ENCODE data around the gene CD9. TPM values are rescaled to one million over a fixed set of nuclear protein-coding genes. Genes with fewer than 3 reads are reported as not detected.

The CD9 gene
- total RNA-seq, 2 donors from 2014 or later, result 66.6 to 91.3 TPM

DNA sequence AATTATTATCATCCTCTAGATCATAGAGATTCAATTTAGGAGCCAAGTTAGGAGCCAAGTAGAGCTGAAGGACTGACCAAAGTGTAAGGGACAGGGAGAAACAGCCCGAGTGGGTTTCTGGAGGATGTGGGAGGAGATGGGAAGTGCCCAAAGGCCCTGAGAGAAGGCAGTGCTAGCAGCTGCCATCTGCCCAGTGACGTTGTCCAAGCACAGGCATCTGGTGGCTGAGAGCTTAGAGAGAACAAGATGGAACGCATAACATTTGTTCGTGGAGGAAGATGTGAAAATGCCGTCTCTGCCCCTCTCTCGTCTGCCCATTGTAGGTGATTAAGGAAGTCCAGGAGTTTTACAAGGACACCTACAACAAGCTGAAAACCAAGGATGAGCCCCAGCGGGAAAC, 34.7 kb downstream of the CD9 start:
- Histone ChIP-seq H3K4me1 (peaks cover 57% of the 10 kb centered on the region), H3K4me3 (no peak overlapping the region), H3K36me3 (replicated peaks in 1 of 2; ENCODE audit: insufficient read depth in 1 of 2, low read depth in 2 of 2) (peaks cover 0 to 5% of the 10 kb centered on the region in 2 donors), H3K27me3 (no peaks in the 10 kb centered on the region), H3K27ac (peak overlapping the region in 3 of 4 donors; percentile 53 to 62 (median 54)), H3K9me3 (no peaks in the 10 kb centered on the region)
- 85 to 92% methylated on average over 7 of the region's 7 CpGs for WGBS, 2 donors
- TF ChIP-seq CTCF (IDR thresholded peaks at IDR 0.05) (no peak), POLR2A (IDR thresholded peaks at IDR 0.05) (no peak)
- ATAC-seq, result no peak
- intact Hi-C loops (cut with DNase I), result no loop called here
- DNase-seq, result no peak

GRCh38 chr12:6235499-6235898, 35.3 kb downstream of the CD9 start:
- peak overlapping the region; percentile 17 to 62 (median 54) for H3K27ac ChIP-seq
- ATAC-seq (peak; percentile 55), DNase-seq (peak; percentile 53 to 76 (median 74))
- H3K36me3 ChIP-seq (replicated peaks in 1 of 2; ENCODE audit: insufficient read depth in 1 of 2, low read depth in 2 of 2), result peaks cover 0 to 5% of the 10 kb centered on the region in 2 donors
- H3K4me3 ChIP-seq, result no peak overlapping the region
- H3K4me1 ChIP-seq, result peaks cover 51% of the 10 kb centered on the region
- intact Hi-C loops (cut with DNase I), result no loop called here
- no peaks in the 10 kb centered on the region for H3K27me3 ChIP-seq
- 40 to 49% methylated on average over 8 to 9 of the region's 9 CpGs for WGBS, 2 donors
- H3K9me3 ChIP-seq, result no peaks in the 10 kb centered on the region
- TF ChIP-seq CTCF (IDR thresholded peaks at IDR 0.05), result no peak
- TF ChIP-seq POLR2A (IDR thresholded peaks at IDR 0.05), result no peak

DNA sequence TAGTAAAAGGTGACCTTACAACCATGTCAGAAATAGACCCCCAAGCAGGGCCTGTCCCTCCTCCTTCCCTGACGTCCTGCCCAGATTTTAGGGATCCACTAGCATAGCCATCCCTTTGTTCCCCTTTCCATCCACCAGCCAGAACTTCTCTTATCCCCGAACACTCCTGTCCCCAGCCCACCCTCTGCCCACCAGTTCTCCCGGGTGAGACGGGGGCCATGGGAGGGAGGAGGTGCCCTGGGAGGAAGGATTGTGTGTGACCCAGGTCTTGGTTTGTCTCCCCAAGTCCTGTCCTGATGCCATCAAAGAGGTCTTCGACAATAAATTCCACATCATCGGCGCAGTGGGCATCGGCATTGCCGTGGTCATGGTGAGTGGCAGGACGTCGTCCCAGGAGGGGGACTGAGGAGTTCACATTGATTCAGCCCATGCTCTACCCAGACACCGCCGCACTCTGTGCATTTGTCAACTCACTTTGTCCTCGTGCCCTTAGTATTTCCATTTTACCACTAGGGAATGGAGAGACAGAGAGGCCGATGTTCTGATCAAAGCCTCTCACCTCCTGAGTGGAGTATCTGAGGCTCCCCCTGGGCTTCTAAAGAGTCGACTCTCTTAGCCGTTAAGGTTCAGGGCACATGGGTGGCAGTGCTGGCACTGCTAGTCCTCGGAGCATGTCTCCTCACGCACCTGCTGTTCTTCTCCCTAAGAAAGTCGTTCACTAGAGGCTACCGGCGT, 35.9 kb downstream of the CD9 start:
- ATAC-seq (no peak), DNase-seq (no peak)
- intact Hi-C loops (cut with DNase I), result no loop called here
- Histone ChIP-seq H3K36me3 (replicated peaks in 1 of 2; ENCODE audit: insufficient read depth in 1 of 2, low read depth in 2 of 2) (peaks cover 0 to 5% of the 10 kb centered on the region in 2 donors), H3K27ac (peak overlapping the region; percentile 17 to 62 (median 54)), H3K9me3 (no peaks in the 10 kb centered on the region), H3K4me3 (no peak overlapping the region), H3K27me3 (no peaks in the 10 kb centered on the region), H3K4me1 (peaks cover 45% of the 10 kb centered on the region)
- WGBS, 2 donors, result 90% methylated on average over 22 of the region's 22 CpGs
- TF ChIP-seq CTCF (IDR thresholded peaks at IDR 0.05) (no peak), POLR2A (IDR thresholded peaks at IDR 0.05) (no peak)

DNA sequence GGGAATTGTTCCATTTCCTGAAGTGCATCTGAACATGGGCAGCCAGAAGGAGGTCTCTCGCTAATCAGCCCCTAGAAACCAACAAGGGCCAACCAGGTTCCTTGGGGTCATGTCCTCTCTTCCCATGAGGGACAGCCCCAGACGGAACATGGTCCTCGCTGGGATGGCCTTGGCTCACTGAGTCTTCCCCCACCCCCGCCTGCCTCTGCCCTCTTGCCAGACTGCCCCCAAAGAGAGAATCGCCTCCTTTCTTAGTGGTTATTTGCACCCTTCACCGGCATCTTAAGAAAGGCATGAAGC, 36.4 kb downstream of the CD9 start:
- peaks cover 45% of the 10 kb centered on the region for H3K4me1 ChIP-seq
- intact Hi-C loops (cut with DNase I), result no loop called here
- WGBS, 2 donors, result 95 to 100% methylated on average over 6 of the region's 6 CpGs
- ATAC-seq (no peak), DNase-seq (no peak)
- H3K27ac ChIP-seq, result no peak overlapping the region
- H3K4me3 ChIP-seq, result no peak overlapping the region
- H3K27me3 ChIP-seq, result no peaks in the 10 kb centered on the region
- TF ChIP-seq POLR2A (IDR thresholded peaks at IDR 0.05), result no peak
- H3K9me3 ChIP-seq, result no peaks in the 10 kb centered on the region
- peaks cover 0 to 5% of the 10 kb centered on the region in 2 donors for H3K36me3 ChIP-seq (replicated peaks in 1 of 2; ENCODE audit: insufficient read depth in 1 of 2, low read depth in 2 of 2)

GRCh38 chr12:6237830-6238229, 37.6 kb downstream of the CD9 start:
- no peaks in the 10 kb centered on the region for H3K27me3 ChIP-seq
- ATAC-seq, result no peak
- 53 to 73% methylated on average over 1 of the region's 1 CpG for WGBS, 2 donors
- TF ChIP-seq CTCF (IDR thresholded peaks at IDR 0.05) (no peak), POLR2A (IDR thresholded peaks at IDR 0.05) (no peak)
- no peaks in the 10 kb centered on the region for H3K9me3 ChIP-seq
- peaks cover 0 to 5% of the 10 kb centered on the region in 2 donors for H3K36me3 ChIP-seq (replicated peaks in 1 of 2; ENCODE audit: insufficient read depth in 1 of 2, low read depth in 2 of 2)
- DNase-seq, result no peak
- H3K27ac ChIP-seq, result no peak overlapping the region
- intact Hi-C loops (cut with DNase I), result no loop called here
- no peak overlapping the region for H3K4me3 ChIP-seq
- H3K4me1 ChIP-seq, result peaks cover 38% of the 10 kb centered on the region
